Right lobe of liver (tissue), 4 donors: ENCODE results near the gene BMP7.

Experiments
- POLR2A ChIP-seq: fragments of 450-650 bp; IDR thresholded peaks from one replicate; pipeline ENCODE4 v1.6.1; 2017; ENCODE audit warnings: antibody characterized with exemption, mild to moderate bottlenecking
- TF ChIP-seq, protein P1 (sequence below), 4 donors: fragments of 200-600 bp in 3 of 4; fragments of 450-650 bp in 1 of 4; IDR thresholded peaks; one replicate each; pipeline versions ENCODE4 v1.5.1 to v1.8.0; 2016 to 2022; ENCODE audit warnings: antibody characterized with exemption in 4 of 4, mild to moderate bottlenecking in 2 of 4
- donor health status: DM: no; HTN: no; CAD: no.
- donor health status: DM: no; HTN: no; CAD: no.
- donor health status: DM: no; HTN: yes; CAD: no.

DNA sequence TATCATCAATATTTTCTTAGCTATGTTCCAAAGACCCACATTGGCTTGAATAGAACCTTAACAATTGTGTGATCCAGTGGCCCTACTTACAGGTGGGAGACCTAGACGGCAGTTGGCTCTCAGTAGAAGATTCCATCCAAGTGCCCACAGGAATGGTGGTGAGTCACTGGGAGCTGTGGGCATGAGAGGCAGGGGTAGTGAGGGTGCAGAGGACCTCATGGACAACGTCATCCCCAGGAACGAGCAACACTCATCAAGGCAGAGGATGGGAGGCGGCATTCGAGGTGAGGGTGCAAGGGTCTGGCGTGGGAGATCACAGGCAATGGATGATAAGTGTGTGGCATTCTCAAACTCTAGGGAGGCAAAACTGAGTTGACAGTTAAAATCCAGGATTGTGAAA, 45.7 kb upstream of the BMP7 start:
- TF ChIP-seq, protein P1, sequence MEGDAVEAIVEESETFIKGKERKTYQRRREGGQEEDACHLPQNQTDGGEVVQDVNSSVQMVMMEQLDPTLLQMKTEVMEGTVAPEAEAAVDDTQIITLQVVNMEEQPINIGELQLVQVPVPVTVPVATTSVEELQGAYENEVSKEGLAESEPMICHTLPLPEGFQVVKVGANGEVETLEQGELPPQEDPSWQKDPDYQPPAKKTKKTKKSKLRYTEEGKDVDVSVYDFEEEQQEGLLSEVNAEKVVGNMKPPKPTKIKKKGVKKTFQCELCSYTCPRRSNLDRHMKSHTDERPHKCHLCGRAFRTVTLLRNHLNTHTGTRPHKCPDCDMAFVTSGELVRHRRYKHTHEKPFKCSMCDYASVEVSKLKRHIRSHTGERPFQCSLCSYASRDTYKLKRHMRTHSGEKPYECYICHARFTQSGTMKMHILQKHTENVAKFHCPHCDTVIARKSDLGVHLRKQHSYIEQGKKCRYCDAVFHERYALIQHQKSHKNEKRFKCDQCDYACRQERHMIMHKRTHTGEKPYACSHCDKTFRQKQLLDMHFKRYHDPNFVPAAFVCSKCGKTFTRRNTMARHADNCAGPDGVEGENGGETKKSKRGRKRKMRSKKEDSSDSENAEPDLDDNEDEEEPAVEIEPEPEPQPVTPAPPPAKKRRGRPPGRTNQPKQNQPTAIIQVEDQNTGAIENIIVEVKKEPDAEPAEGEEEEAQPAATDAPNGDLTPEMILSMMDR (IDR thresholded peaks at IDR 0.05): no peak
- TF ChIP-seq POLR2A: no peak
